Esophagus (tissue), 2 donors: ENCODE measurements around the gene KCTD5. TPM values are rescaled to one million over a fixed set of nuclear protein-coding genes. Genes with fewer than 3 reads are reported as not detected.
A peak's percentile ranks its signal among the peaks of the same experiment; 100 is the strongest.

ENCODE experiments used
- H3K27ac ChIP-seq, 2 donors: one replicate each; pipeline ENCODE4 v1.5.1; 2013; ENCODE audit warnings: low read depth in 2 of 2, mild to moderate bottlenecking in 2 of 2, inconsistent platforms in 1 of 2, low read length in 1 of 2, moderate library complexity in 1 of 2
- H3K27me3 ChIP-seq, 2 donors: one replicate each; pipeline ENCODE4 v1.6.1; 2013; ENCODE audit warnings: low read length in 2 of 2, control low read depth in 1 of 2, mild to moderate bottlenecking in 1 of 2; ENCODE audit not compliant: insufficient read depth in 2 of 2, control insufficient read depth in 1 of 2
- H3K36me3 ChIP-seq, 2 donors: one replicate each; pipeline ENCODE4 v1.6.1; 2013; ENCODE audit warnings: low read length in 1 of 2; ENCODE audit not compliant: control insufficient read depth in 2 of 2, insufficient read depth in 2 of 2
- H3K4me1 ChIP-seq, 2 donors: one replicate each; pipeline ENCODE4 v1.6.1; 2013; ENCODE audit warnings: low read length in 1 of 2; ENCODE audit not compliant: control insufficient read depth in 2 of 2, insufficient read depth in 2 of 2
- H3K4me3 ChIP-seq, 2 donors: one replicate each; pipeline ENCODE4 v1.5.1; 2013; ENCODE audit warnings: low read length in 2 of 2, mild to moderate bottlenecking in 2 of 2, low read depth in 1 of 2, moderate library complexity in 1 of 2
- H3K9me3 ChIP-seq, 2 donors: one replicate each; pipeline ENCODE4 v1.6.1; 2013; ENCODE audit warnings: mild to moderate bottlenecking in 2 of 2, low read depth in 1 of 2, low read length in 1 of 2, moderate library complexity in 1 of 2; ENCODE audit not compliant: control insufficient read depth in 2 of 2, insufficient read depth in 1 of 2
- WGBS, 2 donors: extraction: QIAGEN DNeasy Blood & Tissue Kit; methylation state at CpG; one replicate each; pipeline ENCODE4 v1.1.7; 2013; 5-methylcytosine and 5-hydroxymethylcytosine counted together
- polyA plus RNA-seq, 2 donors: library from polyadenylated mRNA; stranded (reverse); fragments of 200-250 nt; gene quantifications; one replicate each; pipeline ENCODE4 v1.2.3, GENCODE V29; 2013
- donor health status: healthy with polysubstance abuse.
- donor health status: Bipolar disorder and iron deficiency.

The KCTD5 gene
- polyA plus RNA-seq, 2 donors, result 23.1 to 25.4 TPM

DNA sequence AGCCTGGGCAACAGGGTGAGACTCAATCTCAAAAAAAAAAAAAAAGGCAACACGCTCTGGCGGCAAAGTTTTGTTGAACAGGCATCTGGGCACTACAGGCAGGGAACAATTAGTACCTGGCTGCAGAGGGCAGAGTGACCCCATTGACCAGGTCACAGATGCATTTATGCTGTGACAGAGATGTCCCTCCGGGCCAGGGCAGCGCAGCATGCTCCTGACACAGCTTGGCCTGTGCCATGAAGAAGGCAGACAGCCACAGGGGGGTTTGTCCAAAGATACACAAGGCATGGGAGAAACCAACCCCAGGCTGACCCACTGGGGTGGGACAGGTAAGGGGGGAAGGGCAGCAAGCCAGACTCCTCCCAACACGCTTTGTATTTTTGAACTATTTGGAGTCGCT, 62.4 kb downstream of the KCTD5 start:
- Histone ChIP-seq H3K27ac (no peak overlapping the region), H3K9me3 (no peaks in the 10 kb centered on the region), H3K27me3 (no peaks in the 10 kb centered on the region), H3K36me3 (no peaks in the 10 kb centered on the region), H3K4me1 (peaks cover 0 to 4% of the 10 kb centered on the region in 2 donors), H3K4me3 (no peak overlapping the region)
- WGBS, 2 donors, result 90 to 96% methylated on average over 6 of the region's 6 CpGs

DNA sequence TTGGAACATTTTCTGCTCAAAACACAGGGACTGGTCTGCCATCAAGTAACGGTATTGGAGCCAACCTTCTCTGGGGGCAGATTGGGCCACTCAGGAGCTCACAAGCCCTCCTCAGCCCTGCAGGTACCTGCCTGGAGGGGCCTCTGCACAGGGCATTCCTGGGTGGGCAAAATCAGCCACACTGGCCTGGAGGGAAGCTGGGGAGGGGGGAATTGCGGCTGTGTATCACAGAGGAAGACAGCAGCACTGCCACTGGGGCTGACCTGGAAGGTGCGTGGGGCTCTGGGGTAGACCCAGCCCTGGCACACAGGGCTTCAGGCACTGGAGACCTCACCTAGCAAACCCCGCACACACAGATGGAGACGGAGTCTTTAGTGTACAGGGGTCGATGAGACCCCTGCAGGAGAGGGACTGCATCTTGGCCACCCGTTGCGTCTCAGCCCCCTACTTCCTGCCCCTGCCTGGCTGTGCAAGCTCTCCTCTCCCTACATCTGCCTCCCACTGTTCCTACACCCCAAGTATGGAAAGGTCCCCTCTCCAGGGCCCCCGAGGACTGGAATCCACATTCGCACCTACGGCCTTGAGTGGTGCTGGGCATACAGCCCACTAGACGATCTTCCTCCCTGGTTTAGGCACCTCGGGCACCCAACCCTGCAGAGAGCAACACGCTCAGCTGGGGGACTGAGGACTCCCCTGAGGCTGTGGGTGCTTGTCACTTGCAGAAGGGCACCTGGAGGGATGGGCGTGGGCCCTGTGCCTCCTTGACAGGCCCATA, 63.0 kb downstream of the KCTD5 start:
- WGBS, 2 donors, result 73 to 77% methylated on average over 15 of the region's 15 CpGs
- no peak overlapping the region for H3K4me3 ChIP-seq
- H3K9me3 ChIP-seq, result no peaks in the 10 kb centered on the region
- H3K27me3 ChIP-seq, result no peaks in the 10 kb centered on the region
- peaks cover 0 to 1% of the 10 kb centered on the region in 2 donors for H3K4me1 ChIP-seq
- H3K36me3 ChIP-seq, result no peaks in the 10 kb centered on the region
- H3K27ac ChIP-seq, result no peak overlapping the region

DNA sequence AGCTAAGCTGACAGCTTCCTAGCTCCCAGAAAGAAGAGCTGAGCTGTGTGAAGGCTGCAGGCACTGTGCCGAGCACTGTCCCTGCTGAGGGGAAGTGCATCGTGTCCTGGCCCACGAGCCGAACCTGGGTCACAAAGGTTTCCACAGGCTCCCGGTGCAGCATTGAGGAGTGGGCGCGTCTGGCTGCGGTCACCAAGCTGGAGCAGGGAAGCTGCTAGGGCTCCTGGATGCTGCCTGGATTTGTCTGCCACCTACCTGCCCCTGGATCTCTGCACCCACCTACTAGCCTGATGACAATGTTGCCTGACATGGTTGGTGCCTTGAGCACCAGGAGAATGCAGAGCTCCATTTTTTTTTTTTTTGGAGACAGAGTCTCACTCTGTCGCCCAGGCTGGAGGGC, 63.6 kb downstream of the KCTD5 start:
- 85 to 89% methylated on average over 9 of the region's 9 CpGs for WGBS, 2 donors
- H3K4me1 ChIP-seq, result no peaks in the 10 kb centered on the region

DNA sequence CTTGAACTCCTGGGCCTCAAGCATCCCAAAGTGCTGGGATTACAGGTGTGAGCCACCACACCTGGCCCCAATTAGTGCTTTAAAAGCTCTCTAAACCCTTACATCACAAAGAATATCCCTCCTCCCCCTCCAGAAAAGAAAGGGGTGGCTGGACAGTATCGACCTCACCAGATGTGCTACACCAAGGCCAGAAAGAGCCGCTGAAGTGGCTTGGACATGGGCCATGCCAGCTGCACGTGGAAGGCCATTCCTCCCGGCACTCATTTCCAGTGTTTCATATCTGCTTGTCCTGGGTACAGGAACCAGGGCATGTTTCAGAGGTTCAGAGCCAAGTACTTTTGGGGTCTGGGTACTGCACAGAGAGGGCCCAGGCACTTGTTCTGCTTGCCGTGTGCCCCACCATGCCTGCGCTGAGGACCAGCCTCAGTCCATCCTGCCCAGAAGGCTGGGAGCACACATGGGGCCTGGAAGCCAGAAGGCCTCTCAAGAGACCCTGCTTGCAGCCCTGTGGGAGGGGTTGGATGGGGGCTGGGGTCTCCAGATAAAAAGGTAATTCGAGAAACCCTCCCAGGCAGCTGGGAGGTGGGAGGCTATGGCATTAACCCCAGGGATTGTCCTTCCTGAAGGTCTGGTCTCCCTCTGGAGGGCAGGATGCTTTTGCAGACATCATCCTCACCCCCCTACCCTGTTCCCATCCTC, 66.6 kb downstream of the KCTD5 start:
- H3K36me3 ChIP-seq, result no peaks in the 10 kb centered on the region
- WGBS, 2 donors, result 88 to 93% methylated on average over 7 of the region's 7 CpGs

More for the DNA sequence above, 63.6 kb downstream of the KCTD5 start:
- H3K27ac ChIP-seq, result no peak overlapping the region
- no peaks in the 10 kb centered on the region for H3K9me3 ChIP-seq
- no peak overlapping the region for H3K4me3 ChIP-seq
- H3K36me3 ChIP-seq, result no peaks in the 10 kb centered on the region
- H3K27me3 ChIP-seq, result no peaks in the 10 kb centered on the region

DNA sequence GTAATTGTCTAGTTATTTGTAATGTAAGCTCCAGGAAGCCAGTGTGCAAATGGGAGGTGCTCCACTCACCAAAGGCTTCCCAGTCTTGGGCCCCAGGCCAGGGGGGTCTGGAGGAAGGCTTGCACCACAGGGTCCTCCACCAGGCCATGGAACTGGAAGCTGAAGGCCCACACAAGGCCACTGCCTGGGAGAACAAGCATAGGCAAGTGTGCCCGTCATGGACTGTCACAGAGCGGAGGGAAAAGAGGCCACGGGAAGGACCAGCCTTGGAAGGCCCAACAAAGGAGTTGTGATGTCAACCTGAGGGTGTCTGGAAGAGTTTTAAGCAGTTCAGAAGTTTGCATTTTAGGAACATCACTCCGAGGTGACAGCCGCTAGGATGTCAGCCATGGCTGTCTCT, 67.2 kb downstream of the KCTD5 start:
- Histone ChIP-seq H3K36me3 (no peaks in the 10 kb centered on the region), H3K4me1 (no peaks in the 10 kb centered on the region), H3K27me3 (no peaks in the 10 kb centered on the region), H3K9me3 (peaks cover 0 to 2% of the 10 kb centered on the region in 2 donors), H3K27ac (no peak overlapping the region), H3K4me3 (no peak overlapping the region)
- 97 to 98% methylated on average over 5 of the region's 5 CpGs for WGBS, 2 donors

More for the DNA sequence above, 66.6 kb downstream of the KCTD5 start:
- H3K27me3 ChIP-seq, result no peaks in the 10 kb centered on the region
- H3K4me1 ChIP-seq, result no peaks in the 10 kb centered on the region
- H3K9me3 ChIP-seq, result peaks cover 0 to 2% of the 10 kb centered on the region in 2 donors
- no peak overlapping the region for H3K4me3 ChIP-seq
- no peak overlapping the region for H3K27ac ChIP-seq

DNA sequence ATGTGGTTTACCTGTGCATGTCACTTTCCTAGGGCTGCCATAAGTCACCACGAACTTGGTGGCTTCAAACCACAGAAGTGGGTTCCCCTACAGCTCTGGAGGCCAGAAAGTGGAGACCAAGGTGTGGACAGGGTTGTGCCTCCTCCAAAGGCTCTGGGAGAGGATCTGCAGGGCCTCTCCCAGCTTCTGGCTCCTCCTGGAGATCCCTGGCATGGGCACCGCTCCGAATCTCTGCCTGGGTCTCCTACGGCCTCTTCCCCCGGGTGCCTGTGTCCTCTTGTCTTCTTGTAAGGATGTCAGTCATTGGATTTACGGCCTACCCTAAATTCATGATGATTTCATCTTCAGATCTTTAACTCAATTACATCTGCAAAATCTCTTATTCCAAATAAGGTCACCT, 67.6 kb downstream of the KCTD5 start:
- Histone ChIP-seq H3K36me3 (no peaks in the 10 kb centered on the region), H3K9me3 (peaks cover 0 to 2% of the 10 kb centered on the region in 2 donors), H3K27me3 (no peaks in the 10 kb centered on the region), H3K4me1 (no peaks in the 10 kb centered on the region), H3K4me3 (no peak overlapping the region), H3K27ac (no peak overlapping the region)
- WGBS, 2 donors, result 91 to 95% methylated on average over 6 of the region's 6 CpGs

DNA sequence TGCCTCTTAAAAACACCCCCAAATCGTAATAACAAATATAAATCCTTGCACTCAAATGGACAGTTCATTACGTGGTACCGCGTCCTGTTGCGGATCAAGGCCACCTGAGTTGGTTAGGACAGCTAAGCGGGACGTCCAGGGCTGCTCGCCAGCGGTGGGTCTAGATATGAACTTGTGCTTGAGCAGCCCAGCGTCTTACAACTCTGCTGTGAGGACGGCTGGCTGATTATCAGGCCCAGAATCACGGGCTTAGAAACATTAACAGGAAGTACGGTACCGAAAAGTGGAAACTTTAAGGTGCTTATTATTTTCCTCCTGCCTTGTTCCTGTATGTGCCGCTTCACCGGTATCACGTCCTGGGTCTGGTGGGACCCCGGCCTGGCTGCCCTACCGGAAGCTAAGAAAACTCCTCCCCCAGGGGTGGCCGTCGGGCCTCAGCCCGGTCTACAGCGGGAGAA, 69.3 kb downstream of the KCTD5 start:
- H3K27me3 ChIP-seq, result no peaks in the 10 kb centered on the region
- H3K4me1 ChIP-seq, result peaks cover 0 to 5% of the 10 kb centered on the region in 2 donors
- H3K4me3 ChIP-seq, result peak overlapping the region; percentile 85 to 86
- H3K9me3 ChIP-seq, result peaks cover 0 to 2% of the 10 kb centered on the region in 2 donors
- 56 to 57% methylated on average over 23 of the region's 23 CpGs for WGBS, 2 donors
- H3K36me3 ChIP-seq, result peaks cover 3 to 6% of the 10 kb centered on the region in 2 donors
- peak overlapping the region; percentile 100 for H3K27ac ChIP-seq

DNA sequence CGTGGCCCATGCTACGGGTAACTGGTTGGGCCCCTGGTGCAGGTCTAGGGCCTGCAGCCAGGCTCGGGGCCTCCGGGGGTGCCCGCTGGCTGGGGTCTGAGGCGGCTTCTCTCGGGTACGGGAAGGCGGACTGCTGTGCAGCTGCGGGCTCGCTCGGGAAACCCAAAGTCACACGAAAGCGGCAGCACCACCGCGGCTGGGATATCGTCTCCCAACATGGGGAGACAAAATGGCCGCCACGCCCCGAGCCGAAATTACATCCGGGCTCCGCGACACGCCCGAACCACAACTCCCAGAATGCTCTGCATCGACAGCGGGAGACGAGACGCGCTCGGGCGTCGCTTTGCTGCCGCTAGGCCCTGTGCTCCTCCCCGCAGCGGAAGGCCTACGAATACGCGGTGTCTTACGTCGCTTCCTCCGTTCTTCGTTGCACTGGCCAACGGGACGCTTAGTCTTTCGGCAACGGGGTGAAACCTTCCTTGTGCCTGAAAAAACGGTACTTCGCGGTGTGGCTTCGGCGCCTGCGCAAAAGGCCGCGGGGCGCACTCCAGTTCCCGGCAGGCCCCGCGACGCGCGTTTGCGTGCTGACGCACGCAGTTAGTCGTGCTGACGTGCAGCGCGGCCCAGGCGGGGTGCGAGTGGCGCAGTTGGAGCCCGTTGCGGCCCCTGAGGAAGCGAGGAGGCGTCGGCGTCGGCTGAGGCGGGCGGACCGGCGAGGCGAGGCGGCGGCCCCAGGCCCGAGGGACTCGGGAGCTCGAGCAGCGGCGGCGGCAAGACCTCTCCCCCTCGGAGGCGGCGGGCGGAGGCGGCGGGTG, 69.9 kb downstream of the KCTD5 start, which contains the start of gene SRRM2:
SRRM2 (plus strand) TSS at position 604 of the 815 bp plus-strand sequence. CDS start 3,727 bp downstream, outside the sequence.
- H3K36me3 ChIP-seq, result peaks cover 3 to 7% of the 10 kb centered on the region in 2 donors
- no peaks in the 10 kb centered on the region for H3K27me3 ChIP-seq
- WGBS, 2 donors, result 1 to 2% methylated on average over 74 to 99 of the region's 99 CpGs
- peaks cover 0 to 6% of the 10 kb centered on the region in 2 donors for H3K4me1 ChIP-seq
- peak within 1 kb of the TSS; percentile 100 for H3K27ac ChIP-seq
- H3K4me3 ChIP-seq, result peak within 1 kb of the TSS; percentile 85 to 86
- H3K9me3 ChIP-seq, result peaks cover 0 to 2% of the 10 kb centered on the region in 2 donors
